Coronary artery (tissue), 2 donors: ENCODE measurements around the gene ABHD14A.
A peak's percentile ranks its signal among the peaks of the same experiment; 100 is the strongest.

Source experiments
- DNase-seq: peaks from one replicate; pipeline ENCODE4 v3.0.0-alpha.2; 2017; ENCODE audit warnings: low spot score
- H3K27ac ChIP-seq, 2 donors: fragments of 200-600 bp; sonication (generic); one replicate each; pipeline ENCODE4 v1.5.1; 2016 to 2019
- H3K4me3 ChIP-seq: fragments of 200-600 bp; sonication (generic); 2 replicates; pipeline ENCODE4 v1.5.1; 2016; ENCODE audit warnings: mild to moderate bottlenecking, moderate library complexity
- CTCF ChIP-seq: fragments of 200-600 bp; sonication (generic); IDR thresholded peaks from one replicate; pipeline ENCODE4 v1.5.1; 2019; ENCODE audit warnings: antibody characterized with exemption

Gene ABHD14A

GRCh38 chr3:51955175-51955892 lies 19.5 kb upstream of the ABHD14A start, which contains the start of gene GPR62:
GPR62 (plus strand) TSS chr3:51955381; CDS start chr3:51955653, 272 bp downstream.
- H3K4me3 ChIP-seq: peak within 1 kb of the TSS; percentile 59
- TF ChIP-seq CTCF: no peak
- peak within 1 kb of the TSS; percentile 62 to 67 for H3K27ac ChIP-seq
- no peak for DNase-seq

GRCh38 chr3:51955893-51956770 lies 18.7 kb upstream of the ABHD14A start:
- H3K4me3 ChIP-seq: peak overlapping the region; percentile 59
- H3K27ac ChIP-seq: peak overlapping the region; percentile 62 to 67
- DNase-seq: no peak
- TF ChIP-seq CTCF: peak; percentile 38

- Histone ChIP-seq H3K4me3 (no peak overlapping the region), H3K27ac (no peak overlapping the region)
- no peak for TF ChIP-seq CTCF
- DNase-seq: no peak
Observed at GRCh38 chr3:51957520-51958205, 17.2 kb upstream of the ABHD14A start.

- no peak for TF ChIP-seq CTCF
- no peak for DNase-seq
- Histone ChIP-seq H3K4me3 (no peak overlapping the region), H3K27ac (no peak overlapping the region)
Observed at GRCh38 chr3:51958603-51959521, 16.0 kb upstream of the ABHD14A start.

- Histone ChIP-seq H3K27ac (no peak overlapping the region), H3K4me3 (no peak overlapping the region)
- DNase-seq: no peak
- TF ChIP-seq CTCF: no peak
Observed at GRCh38 chr3:51959651-51960050, 15.2 kb upstream of the ABHD14A start.

GRCh38 chr3:51960386-51960785 lies 14.5 kb upstream of the ABHD14A start:
- TF ChIP-seq CTCF: no peak
- Histone ChIP-seq H3K4me3 (no peak overlapping the region), H3K27ac (no peak overlapping the region)
- DNase-seq: no peak
